Measurements from ENCODE around the gene CLMP. TPM values are rescaled to one million over a fixed set of nuclear protein-coding genes. Genes with fewer than 3 reads are reported as not detected.

Gene CLMP
- polyA plus RNA-seq, 3 donors from 2014 or later = 0.11 to 0.58 TPM; not detected in 1

GRCh38 chr11:123230346-123230745 is 35.3 kb upstream of the CLMP start:
- peak overlapping the region in 1 of 6 donors; percentile 20 for H3K27ac Mint-ChIP-seq
- H3K27me3 Mint-ChIP-seq (ENCODE audit: low read depth in 3 of 3) = peaks cover 3 to 7% (median 5%) of the 10 kb centered on the region in 3 donors
- H3K36me3 Mint-ChIP-seq = no peaks in the 10 kb centered on the region
- peaks cover 22 to 27% of the 10 kb centered on the region in 2 donors for H3K4me1 Mint-ChIP-seq
- H3K9me3 Mint-ChIP-seq = no peaks in the 10 kb centered on the region
- H3K4me3 Mint-ChIP-seq = no peak overlapping the region
- DNase-seq = no peak

- Mint-ChIP-seq H3K27me3 (ENCODE audit: low read depth in 3 of 3) (peaks cover 3 to 8% (median 7%) of the 10 kb centered on the region in 3 donors), H3K4me3 (no peak overlapping the region), H3K9me3 (no peaks in the 10 kb centered on the region), H3K4me1 (peaks cover 16% of the 10 kb centered on the region in 2 donors), H3K36me3 (no peaks in the 10 kb centered on the region), H3K27ac (no peak overlapping the region)
- no peak for DNase-seq
Observed at GRCh38 chr11:123228496-123229163, 33.6 kb upstream of the CLMP start.

GRCh38 chr11:123227763-123228495 is 32.9 kb upstream of the CLMP start:
- Mint-ChIP-seq H3K4me1 (peaks cover 9% of the 10 kb centered on the region in 2 donors), H3K9me3 (no peaks in the 10 kb centered on the region), H3K27me3 (ENCODE audit: low read depth in 3 of 3) (peaks cover 3 to 8% (median 7%) of the 10 kb centered on the region in 3 donors), H3K4me3 (no peak overlapping the region), H3K27ac (no peak overlapping the region), H3K36me3 (no peaks in the 10 kb centered on the region)
- DNase-seq = no peak

DNA sequence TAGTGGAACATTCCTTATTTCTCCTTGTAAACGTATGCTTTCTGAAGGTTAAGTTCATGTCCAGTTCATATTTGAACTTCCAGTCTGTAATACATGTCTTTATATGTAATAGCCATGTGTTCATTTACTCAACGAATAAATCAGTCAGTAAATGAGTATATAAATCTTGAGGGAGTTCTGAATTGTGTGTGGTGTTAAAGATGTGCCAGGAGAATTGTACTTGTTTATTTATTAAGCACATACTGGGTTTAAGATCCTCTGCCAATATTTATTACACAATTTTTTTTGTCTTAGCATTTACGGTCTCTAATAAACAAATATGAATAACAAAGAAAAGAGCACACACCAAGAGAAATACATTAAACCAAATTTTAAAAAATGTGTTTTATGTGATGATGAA is 26.5 kb upstream of the CLMP start:
- Mint-ChIP-seq H3K4me3 (no peak overlapping the region), H3K4me1 (peaks cover 8 to 10% of the 10 kb centered on the region in 2 donors), H3K36me3 (no peaks in the 10 kb centered on the region), H3K27ac (no peak overlapping the region), H3K27me3 (ENCODE audit: low read depth in 3 of 3) (peaks cover 2 to 10% (median 3%) of the 10 kb centered on the region in 3 donors), H3K9me3 (peaks cover 0 to 10% (median 2%) of the 10 kb centered on the region in 6 donors)
- DNase-seq = no peak

DNA sequence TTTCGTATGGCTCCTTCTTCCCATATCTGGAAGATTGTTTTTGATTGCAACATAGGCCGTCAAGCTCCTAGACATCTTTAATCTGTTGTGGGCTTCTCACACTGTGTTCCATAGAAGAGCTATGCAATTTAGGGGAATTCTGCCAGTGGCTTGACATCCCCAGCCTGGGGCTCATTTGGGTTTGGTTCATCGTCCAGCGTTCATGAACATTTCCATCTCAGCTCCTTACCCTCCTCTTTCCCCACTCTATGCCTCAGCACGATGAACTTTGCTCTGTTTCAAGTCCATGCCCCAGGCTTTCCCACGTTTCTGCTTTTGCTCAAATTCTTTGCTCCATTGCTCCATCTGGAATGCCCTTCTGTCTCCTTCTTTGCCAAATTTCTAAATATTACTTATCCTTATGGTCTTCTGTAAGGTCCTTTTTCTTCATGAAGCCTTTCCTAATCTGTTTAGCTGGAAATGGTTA is 26.1 kb upstream of the CLMP start:
- Mint-ChIP-seq H3K9me3 (peaks cover 0 to 10% (median 2%) of the 10 kb centered on the region in 6 donors), H3K27me3 (ENCODE audit: low read depth in 3 of 3) (peaks cover 3 to 8% (median 4%) of the 10 kb centered on the region in 3 donors), H3K27ac (no peak overlapping the region), H3K36me3 (no peaks in the 10 kb centered on the region), H3K4me3 (no peak overlapping the region), H3K4me1 (peaks cover 8 to 10% of the 10 kb centered on the region in 2 donors)
- no peak for DNase-seq

DNA sequence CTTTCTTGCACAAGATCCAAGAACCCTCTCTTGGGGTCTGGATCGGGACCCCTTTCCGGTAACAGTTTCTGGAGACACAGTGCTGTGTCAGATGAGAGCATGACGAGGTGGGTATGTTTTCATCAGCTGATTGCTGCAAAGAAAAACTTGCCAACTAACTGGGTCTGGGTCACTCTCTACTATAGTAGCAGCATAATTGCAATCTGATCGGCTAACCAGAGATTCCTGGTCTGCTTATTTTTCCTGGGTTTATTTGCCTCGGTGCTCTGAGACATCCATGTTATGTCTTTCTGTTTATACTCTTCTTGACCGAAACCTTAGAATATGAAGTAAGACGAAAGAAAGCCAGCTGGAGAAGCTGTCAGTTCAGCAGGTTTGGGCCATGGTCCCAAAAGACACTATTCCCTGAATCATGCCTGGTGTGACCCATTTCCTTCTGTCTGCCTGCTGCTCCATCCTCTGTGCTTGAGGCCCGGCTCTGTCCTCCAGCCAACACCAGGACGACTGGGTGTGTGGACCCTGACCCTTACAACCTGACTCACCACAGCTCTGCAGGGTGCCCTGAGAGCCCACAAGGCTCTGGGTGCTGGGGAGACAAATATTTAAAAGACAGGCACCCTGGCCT is 24.1 kb upstream of the CLMP start:
- H3K9me3 Mint-ChIP-seq = peaks cover 0 to 10% (median 2%) of the 10 kb centered on the region in 6 donors
- DNase-seq = no peak
- no peaks in the 10 kb centered on the region for H3K36me3 Mint-ChIP-seq

DNA sequence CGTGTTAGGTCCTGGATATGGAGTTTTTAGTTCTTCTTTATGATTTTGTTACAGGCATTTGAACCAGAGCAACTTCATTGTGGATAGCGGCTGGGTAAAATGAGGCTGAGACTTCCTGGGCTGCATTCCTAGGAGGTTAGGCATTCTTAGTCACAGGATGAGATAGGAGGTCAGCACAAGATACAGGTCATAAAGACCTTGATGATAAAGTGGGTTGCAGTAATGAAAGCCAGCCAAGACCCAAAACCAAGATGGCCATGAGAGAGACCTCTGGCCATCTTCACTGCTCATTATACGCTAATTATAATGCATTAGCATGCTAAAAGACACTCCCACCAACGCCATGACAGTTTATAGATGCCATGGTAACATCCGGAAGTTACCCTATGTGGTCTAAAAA is 23.4 kb upstream of the CLMP start:
- no peaks in the 10 kb centered on the region for H3K36me3 Mint-ChIP-seq
- peaks cover 0 to 11% (median 5%) of the 10 kb centered on the region in 3 donors for H3K27me3 Mint-ChIP-seq (ENCODE audit: low read depth in 3 of 3)
- H3K4me1 Mint-ChIP-seq = peaks cover 7 to 8% of the 10 kb centered on the region in 2 donors
- H3K4me3 Mint-ChIP-seq = no peak overlapping the region
- peaks cover 0 to 10% (median 2%) of the 10 kb centered on the region in 6 donors for H3K9me3 Mint-ChIP-seq
- DNase-seq = no peak
- no peak overlapping the region for H3K27ac Mint-ChIP-seq

More for the DNA sequence above, 24.1 kb upstream of the CLMP start:
- peaks cover 0 to 11% (median 5%) of the 10 kb centered on the region in 3 donors for H3K27me3 Mint-ChIP-seq (ENCODE audit: low read depth in 3 of 3)
- no peak overlapping the region for H3K4me3 Mint-ChIP-seq
- H3K27ac Mint-ChIP-seq = no peak overlapping the region
- peaks cover 7 to 8% of the 10 kb centered on the region in 2 donors for H3K4me1 Mint-ChIP-seq

DNA sequence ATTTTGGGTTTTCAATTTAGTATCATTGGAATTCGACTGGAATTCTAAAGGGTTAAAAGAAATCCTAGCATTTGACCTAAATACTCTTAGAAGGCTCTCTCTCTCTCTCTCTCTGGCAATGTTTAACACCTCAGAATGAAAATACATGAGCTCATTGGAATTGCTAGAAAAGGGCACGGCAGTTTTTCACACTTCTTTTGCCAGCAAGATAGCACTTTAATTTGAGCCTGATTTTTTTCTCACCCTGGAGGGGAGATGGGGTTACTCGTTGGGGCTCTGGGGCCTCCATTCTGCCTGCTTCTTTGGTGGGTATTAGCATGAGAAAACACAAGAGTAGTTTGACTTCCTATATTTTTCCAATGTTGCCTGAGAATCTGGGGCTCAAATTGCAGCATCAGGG is 22.8 kb upstream of the CLMP start:
- Mint-ChIP-seq H3K27ac (no peak overlapping the region), H3K36me3 (no peaks in the 10 kb centered on the region), H3K27me3 (ENCODE audit: low read depth in 3 of 3) (peaks cover 0 to 11% (median 5%) of the 10 kb centered on the region in 3 donors), H3K4me3 (no peak overlapping the region), H3K9me3 (peaks cover 0 to 10% (median 2%) of the 10 kb centered on the region in 6 donors), H3K4me1 (peaks cover 7 to 8% of the 10 kb centered on the region in 2 donors)
- DNase-seq = no peak

DNA sequence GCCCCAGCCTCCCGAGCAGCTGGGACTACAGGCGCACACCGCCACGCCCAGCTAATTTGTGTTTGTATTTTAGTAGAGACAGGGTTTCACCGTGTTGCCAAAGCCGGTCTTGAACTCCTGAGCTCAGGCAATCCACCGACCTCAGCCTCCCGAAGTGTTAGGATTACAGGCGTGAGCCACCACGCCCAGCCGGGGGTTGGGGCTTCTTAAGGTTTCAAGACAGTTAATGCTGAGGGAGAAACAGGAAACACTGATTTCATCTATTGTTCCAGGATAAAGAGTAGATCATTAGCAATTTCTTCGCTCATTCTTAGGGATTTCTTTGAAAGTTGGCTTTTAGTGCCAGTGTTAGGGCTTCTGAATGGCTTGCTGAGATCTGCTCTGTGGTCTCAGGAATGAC is 21.2 kb upstream of the CLMP start:
- Mint-ChIP-seq H3K27ac (no peak overlapping the region), H3K4me1 (peaks cover 7 to 8% of the 10 kb centered on the region in 2 donors), H3K4me3 (no peak overlapping the region), H3K9me3 (no peaks in the 10 kb centered on the region), H3K36me3 (no peaks in the 10 kb centered on the region), H3K27me3 (ENCODE audit: low read depth in 3 of 3) (peaks cover 0 to 9% (median 3%) of the 10 kb centered on the region in 3 donors)
- DNase-seq = no peak

- peaks cover 0 to 9% (median 3%) of the 10 kb centered on the region in 3 donors for H3K27me3 Mint-ChIP-seq (ENCODE audit: low read depth in 3 of 3)
- H3K9me3 Mint-ChIP-seq = no peaks in the 10 kb centered on the region
- H3K4me3 Mint-ChIP-seq = no peak overlapping the region
- no peaks in the 10 kb centered on the region for H3K36me3 Mint-ChIP-seq
- H3K4me1 Mint-ChIP-seq = peaks cover 7 to 8% of the 10 kb centered on the region in 2 donors
- H3K27ac Mint-ChIP-seq = no peak overlapping the region
- no peak for DNase-seq
Observed at GRCh38 chr11:123214940-123215339, 19.9 kb upstream of the CLMP start.

DNA sequence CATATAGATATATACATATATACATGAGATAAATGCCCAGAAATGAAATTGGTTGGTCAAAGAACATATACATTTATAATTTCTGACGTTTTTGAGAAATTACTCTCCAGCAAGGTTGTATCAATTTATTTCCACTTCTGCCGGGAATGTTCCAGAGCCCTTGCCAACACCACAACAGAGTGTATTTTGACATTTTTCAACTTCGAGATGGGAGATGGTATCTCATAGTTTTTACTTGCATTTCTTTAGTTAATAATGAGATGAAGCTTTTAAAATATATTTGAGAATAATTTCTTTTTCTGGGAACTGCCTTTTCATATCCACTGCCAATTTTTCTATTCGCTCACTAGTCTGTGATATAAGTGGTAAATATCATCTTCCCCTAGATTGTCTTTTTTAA is 19.3 kb upstream of the CLMP start:
- Mint-ChIP-seq H3K27me3 (ENCODE audit: low read depth in 3 of 3) (peaks cover 1 to 9% (median 3%) of the 10 kb centered on the region in 3 donors), H3K4me1 (peaks cover 7 to 8% of the 10 kb centered on the region in 2 donors), H3K27ac (no peak overlapping the region), H3K9me3 (no peaks in the 10 kb centered on the region), H3K4me3 (no peak overlapping the region), H3K36me3 (no peaks in the 10 kb centered on the region)
- no peak for DNase-seq

DNA sequence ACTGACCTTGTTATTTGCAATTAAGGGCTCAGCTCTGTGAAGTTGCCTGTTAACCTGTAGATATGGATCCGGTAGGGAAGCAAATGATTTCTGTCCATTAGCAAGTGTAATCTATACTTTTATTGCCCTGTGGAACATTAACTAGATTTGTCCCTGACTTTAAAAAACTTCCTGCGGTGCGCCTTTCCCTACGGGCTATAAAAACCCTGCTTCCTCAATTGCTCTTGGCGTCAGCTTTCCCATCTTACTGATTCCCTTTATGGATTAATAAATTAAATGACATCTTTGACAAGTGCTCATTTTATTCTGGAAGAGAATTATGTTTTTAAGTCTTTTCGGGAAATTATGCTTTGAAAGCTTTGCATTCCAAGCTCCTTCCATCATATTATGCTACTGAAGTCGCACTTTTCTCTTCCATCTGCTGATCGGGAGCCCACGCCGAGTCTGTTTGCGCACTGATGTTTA is 18.3 kb upstream of the CLMP start:
- H3K27me3 Mint-ChIP-seq (ENCODE audit: low read depth in 3 of 3) = peaks cover 3 to 10% (median 6%) of the 10 kb centered on the region in 3 donors

DNA sequence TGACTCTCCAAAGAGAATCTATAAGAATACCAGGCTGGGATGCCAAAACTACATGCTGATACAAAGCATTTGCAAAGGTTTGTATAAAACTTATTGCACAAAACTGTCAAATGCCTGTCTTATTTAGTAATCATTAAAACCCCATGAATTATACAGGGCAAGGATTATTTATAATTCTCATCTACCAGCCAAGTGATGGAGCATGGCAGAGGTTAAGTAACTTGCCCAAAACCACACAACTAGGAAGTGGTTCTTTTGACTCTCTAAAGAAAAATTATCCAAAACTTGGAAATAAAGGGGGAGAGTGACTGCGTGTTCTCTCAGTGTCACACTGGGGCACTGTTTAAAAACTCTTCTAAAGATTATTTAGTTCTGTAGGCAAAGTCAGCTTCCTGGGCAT is 17.4 kb upstream of the CLMP start:
- H3K9me3 Mint-ChIP-seq = no peaks in the 10 kb centered on the region
- no peaks in the 10 kb centered on the region for H3K4me1 Mint-ChIP-seq
- no peak overlapping the region for H3K27ac Mint-ChIP-seq
- no peak overlapping the region for H3K4me3 Mint-ChIP-seq
- no peaks in the 10 kb centered on the region for H3K36me3 Mint-ChIP-seq
- H3K27me3 Mint-ChIP-seq (ENCODE audit: low read depth in 3 of 3) = peaks cover 3 to 13% (median 7%) of the 10 kb centered on the region in 3 donors
- DNase-seq = no peak

More for the DNA sequence above, 18.3 kb upstream of the CLMP start:
- Mint-ChIP-seq H3K9me3 (no peaks in the 10 kb centered on the region), H3K27ac (no peak overlapping the region), H3K4me1 (peaks cover 6 to 7% of the 10 kb centered on the region in 2 donors), H3K4me3 (no peak overlapping the region), H3K36me3 (no peaks in the 10 kb centered on the region)
- DNase-seq = no peak

DNA sequence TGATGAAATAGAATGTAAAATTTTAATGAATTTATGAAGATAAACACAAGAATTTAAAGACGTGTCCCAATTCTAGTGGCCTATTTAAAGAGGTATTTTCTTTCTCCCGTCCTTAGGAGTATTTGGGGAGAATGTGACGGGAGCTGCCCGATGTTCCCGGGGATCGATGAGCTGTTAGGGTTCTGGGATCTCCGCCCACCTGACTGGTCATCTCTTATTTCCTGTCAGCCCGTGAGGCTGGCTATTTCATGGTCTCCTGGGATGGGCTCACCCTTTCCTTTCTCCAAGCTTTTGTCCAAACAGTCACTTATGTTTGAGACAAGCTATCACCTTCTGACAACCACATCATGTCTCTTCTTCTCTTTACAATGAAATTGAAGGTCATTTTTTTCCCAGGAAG is 16.9 kb upstream of the CLMP start:
- DNase-seq = no peak
- Mint-ChIP-seq H3K36me3 (no peaks in the 10 kb centered on the region), H3K4me1 (no peaks in the 10 kb centered on the region), H3K9me3 (no peaks in the 10 kb centered on the region), H3K27me3 (ENCODE audit: low read depth in 3 of 3) (peaks cover 3 to 13% (median 7%) of the 10 kb centered on the region in 3 donors), H3K27ac (no peak overlapping the region), H3K4me3 (no peak overlapping the region)

Data from immature natural killer cell (primary cell).